Fibroblast of skin of scalp (primary cell): ENCODE measurements around the gene NBPF10. TPM values are rescaled to one million over a fixed set of nuclear protein-coding genes. Genes with fewer than 3 reads are reported as not detected.
"Not testable (repeated sequence)": the region's sequence is repeated elsewhere in the genome, so short reads cannot be mapped to it uniquely, and the experiment has no call there.

Experiments
- DNase-seq: peaks from one replicate; pipeline ENCODE4 v3.0.0-alpha.2; 2013
- polyA plus RNA-seq, 2 experiments: library from polyadenylated mRNA; unstranded; fragments of 120-200 nt; gene quantifications; one replicate each; pipeline ENCODE4 v1.2.1, GENCODE V29; 2013; ENCODE audit not compliant: insufficient read length in 2 of 2

NBPF10 gene, protein sequence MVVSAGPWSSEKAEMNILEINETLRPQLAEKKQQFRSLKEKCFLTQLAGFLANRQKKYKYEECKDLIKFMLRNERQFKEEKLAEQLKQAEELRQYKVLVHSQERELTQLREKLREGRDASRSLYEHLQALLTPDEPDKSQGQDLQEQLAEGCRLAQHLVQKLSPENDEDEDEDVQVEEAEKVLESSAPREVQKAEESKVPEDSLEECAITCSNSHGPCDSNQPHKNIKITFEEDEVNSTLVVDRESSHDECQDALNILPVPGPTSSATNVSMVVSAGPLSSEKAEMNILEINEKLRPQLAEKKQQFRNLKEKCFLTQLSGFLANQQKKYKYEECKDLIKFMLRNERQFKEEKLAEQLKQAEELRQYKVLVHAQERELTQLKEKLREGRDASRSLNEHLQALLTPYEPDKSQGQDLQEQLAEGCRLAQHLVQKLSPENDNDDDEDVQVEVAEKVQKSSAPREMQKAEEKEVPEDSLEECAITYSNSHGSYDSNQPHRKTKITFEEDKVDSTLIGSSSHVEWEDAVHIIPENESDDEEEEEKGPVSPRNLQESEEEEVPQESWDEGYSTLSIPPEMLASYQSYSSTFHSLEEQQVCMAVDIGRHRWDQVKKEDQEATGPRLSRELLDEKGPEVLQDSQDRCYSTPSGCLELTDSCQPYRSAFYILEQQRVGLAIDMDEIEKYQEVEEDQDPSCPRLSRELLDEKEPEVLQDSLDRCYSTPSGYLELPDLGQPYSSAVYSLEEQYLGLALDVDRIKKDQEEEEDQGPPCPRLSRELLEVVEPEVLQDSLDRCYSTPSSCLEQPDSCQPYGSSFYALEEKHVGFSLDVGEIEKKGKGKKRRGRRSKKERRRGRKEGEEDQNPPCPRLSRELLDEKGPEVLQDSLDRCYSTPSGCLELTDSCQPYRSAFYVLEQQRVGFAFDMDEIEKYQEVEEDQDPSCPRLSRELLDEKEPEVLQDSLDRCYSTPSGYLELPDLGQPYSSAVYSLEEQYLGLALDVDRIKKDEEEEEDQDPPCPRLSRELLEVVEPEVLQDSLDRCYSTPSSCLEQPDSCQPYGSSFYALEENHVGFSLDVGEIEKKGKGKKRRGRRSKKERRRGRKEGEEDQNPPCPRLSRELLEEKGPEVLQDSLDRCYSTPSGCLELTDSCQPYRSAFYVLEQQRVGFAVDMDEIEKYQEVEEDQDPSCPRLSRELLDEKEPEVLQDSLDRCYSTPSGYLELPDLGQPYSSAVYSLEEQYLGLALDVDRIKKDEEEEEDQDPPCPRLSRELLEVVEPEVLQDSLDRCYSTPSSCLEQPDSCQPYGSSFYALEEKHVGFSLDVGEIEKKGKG (N-terminal part only)
- 1.1 TPM for polyA plus RNA-seq (2013, experiment 1 of 2; ENCODE audit: insufficient read length)
- 1.2 TPM for polyA plus RNA-seq (2013, experiment 2 of 2; ENCODE audit: insufficient read length)

DNA sequence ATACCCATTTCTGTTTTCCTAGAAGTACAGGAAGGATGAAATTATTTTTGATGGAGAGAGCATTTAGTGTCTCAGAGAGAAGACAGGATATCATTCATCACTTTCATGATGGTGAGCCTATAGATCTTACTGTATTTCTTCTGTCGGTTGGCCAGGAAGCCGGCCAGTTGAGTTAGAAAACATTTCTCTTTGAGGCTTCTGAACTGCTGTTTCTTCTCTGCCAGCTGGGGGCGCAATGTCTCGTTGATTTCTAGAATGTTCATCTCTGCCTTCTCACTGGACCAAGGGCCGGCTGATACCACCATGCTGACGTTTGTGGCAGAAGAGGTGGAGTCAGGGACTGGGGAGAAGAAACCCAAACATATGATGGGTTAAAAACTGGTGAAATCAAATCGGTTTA is at the start of gene NBPF10:
NBPF10 (minus strand) TSS at position 340 of the 400 bp plus-strand sequence; CDS start at position 305, 35 bp downstream.
- DNase-seq, result not testable (repeated sequence)

DNA sequence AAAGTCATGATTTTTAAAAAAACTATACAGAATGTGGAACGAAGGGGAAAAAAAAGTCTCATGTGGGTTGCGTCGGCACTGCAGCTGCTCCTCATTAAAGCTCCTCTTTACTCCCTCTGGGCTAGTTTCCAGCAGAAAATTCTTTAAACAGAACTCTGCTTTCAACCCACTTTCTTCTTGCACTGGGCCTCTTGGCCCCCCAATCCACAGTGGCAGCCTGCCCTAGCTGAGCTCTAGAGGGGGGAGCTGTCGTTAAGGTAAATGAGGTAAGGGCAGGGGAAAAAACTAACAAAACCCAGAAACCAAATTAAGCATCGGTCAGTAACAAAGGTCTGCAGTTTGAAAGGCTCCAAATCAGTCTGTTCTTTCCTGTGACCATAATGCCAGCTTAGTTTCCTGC is 29.9 kb upstream of the NBPF10 start:
- DNase-seq, result not testable (repeated sequence)

DNA sequence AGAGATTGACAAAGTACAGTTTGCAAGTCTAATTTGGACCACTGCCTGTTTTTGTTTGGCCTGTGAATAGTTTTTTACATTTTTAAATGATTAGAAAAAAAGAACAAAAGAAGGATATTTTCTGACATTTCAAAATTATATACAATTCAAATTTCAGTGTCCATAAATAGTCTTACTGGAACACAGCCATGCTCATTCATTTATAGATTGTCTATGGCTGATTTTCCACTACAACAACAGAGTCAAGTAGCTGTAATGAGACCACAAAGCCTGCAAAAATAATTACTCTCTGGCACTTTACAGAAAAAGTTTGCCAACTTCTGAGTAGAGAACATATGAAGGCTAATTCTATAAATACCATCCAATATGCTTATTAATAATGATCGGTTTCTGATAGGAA is 23.1 kb upstream of the NBPF10 start:
- DNase-seq, result not testable (repeated sequence)

DNA sequence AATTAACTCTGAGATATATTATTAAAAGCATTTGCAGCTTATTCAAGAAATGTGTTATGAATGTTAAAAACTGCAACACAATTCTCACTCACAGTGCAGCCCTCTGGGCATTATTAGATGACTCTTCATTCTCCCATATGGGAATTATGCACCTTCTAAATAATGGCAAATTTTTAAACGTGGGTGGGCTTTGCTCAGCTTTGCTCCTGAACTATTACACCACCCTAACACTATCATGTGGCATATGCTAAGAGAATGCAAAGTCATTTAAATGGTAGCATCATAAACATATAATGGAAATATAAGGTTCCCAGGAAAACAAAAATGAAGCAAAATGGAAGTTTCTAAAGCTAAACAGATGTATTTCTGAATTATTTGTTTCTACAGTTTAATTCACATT is 22.7 kb upstream of the NBPF10 start:
- DNase-seq, result not testable (repeated sequence)
